Stimulated activated CD4-positive, alpha-beta T cell treated with anti-CD3 and anti-CD28 coated beads, Interleukin-1b, Interleukin-23, amount 100 ng/mL, for 4 hours (primary cell): ENCODE data around the gene NTM.

Experiments used
- DNase-seq, 2 donors: peaks; one replicate each; pipeline ENCODE4 v3.0.0-alpha.2; 2020; ENCODE audit warnings: low read depth in 2 of 2

NTM gene

DNA sequence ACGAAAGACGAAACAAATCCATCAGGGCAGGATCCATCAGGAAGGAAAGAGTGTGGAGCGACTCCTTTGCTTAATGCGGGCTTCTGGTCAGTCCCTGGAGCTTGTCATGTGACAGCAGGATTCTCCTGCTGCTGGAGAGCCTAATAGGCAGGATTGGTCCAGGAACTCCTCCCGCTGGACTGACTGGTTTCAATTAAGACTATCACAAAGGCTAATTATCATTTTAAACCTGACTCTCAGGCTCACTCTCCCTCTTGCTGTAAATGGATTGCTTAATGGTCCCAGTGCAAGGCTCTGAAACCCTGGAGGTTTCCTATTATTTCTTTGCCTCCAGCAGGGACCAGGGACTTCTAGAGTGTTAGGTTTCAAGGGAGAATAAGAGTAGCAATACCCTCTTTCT lies 493.8 kb downstream of the NTM start:
- DNase-seq = no peak

DNA sequence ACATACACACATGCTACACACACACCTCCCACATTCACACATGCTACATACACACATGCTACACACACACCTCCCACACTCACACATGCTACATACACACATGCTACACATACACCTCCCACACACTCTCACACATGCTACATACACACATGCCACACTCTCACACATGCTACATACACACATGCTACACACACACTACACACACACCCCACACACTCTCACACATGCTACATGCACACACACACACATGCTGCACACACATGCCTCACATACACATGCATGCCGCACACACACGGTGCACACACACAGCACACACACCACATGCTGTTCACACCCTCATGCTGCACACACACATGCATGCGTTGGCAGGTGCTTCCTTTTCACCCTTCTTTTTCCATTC lies 495.4 kb downstream of the NTM start:
- DNase-seq = no peak

DNA sequence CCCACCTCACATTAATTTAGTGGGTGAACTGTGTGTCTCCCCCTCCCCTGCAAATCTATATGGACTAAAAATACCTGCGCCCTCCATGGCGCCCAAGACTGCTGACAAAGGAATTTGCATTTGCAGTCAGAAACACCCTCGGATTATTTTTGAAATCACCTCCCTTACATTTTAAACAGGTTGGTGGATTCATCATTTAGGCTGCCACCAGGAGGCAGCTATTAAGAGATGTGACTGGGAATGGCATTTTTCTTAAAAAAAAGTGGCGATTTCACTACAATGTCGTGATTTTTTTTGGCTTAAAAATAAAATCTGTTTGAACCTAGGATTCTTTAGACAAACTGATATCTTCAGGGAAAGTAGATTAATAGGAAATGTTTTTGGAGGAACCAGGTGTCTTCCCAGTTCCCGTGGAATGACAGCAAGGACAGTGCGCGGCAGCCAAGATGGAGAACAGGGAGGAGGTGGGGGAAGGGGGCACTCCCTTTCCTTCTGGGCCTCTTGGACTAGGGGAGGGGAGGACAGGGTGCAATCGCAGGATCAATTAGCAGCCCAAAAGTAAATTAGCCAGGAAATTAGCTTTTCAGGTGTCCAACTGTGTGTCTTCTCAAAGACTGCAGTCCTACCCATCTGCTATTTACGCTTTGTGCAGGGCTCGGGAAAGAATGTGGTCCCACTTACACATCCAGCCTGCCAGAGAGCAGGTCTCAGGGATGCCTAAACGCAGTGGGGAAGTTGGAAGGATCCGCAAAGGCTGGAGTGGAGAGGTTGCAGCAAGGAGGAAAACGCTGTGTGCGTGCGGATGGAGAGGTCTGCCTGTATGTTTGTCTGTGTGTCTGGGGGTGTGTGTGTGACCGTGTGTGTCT lies 496.4 kb downstream of the NTM start:
- DNase-seq = no peak

DNA sequence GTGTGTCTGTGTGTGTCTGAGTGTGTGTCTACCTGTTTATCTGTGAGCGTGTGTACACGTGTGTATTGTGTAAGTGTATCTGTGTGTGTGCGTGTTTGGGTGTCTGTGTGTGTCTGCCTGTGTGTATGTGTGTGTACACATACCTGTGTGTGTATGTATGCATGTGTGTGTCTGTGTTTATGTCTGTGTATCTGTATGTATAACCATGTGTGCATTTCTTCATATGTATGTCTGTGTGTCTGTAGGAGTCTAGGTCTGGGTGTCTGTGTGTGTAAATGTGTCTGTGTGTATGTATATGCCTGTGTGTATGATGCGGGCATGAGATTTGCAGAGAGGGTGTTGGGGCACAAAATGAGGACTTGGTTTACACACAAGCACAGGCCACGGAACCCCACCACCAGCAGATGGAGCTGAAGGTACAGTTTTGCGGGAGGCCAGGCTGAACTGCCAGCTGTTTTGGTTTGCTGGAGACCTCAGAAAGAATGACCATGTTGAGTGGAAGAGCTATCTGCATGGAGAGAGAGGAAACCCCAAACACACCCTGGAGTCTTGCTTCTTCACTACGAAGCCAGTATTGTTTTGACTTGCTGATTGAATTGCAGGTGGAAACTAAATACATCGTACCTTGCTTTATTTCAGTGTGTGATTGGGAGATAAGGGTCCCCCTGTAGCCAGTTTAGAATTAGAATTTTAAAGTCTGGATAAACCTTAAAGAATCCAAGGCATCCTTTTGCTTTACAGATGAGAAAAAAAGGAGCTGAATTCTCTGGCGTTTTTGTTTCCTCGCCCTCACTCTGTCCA lies 497.2 kb downstream of the NTM start:
- DNase-seq = no peak

DNA sequence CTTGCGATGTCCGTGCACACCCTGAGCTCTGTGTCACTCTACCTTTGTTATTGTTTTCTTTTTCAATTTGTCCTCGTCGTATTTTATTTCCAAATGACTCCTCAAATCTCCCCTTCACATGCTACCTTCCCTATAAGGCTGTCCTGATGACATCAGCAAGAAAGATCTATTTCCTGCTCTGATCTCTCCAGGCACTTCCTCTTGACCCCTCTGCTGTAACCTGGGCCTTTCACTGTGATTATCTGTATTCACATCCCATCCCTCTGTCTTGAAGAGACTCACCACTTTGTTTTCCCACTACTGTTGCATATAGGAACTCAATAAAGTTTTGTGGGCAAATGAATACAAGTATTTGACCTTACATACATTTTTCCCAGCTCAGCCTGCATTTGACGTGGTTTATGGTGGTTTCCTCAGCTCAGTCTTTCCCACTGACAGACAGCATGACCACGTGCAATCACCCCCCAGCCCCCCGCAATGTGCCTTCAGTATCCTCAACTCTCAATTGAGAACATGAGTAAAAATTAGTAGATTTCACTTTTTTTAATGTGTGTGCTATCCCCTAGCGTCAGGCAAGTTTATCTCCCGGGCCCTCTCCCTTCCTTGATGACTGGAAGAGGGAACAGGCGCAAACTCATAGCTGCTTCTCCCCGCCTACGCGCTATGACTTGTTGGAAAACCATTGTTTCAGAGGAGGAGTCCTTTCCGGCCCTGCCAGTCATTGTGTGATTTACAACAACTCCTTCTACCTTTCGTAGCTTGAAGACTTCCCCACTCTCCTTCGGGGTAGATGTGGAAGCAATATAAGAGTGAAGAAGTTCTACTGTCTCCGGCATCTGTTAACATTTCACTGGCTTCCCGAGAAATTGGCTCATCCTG lies 498.5 kb downstream of the NTM start:
- DNase-seq = no peak

DNA sequence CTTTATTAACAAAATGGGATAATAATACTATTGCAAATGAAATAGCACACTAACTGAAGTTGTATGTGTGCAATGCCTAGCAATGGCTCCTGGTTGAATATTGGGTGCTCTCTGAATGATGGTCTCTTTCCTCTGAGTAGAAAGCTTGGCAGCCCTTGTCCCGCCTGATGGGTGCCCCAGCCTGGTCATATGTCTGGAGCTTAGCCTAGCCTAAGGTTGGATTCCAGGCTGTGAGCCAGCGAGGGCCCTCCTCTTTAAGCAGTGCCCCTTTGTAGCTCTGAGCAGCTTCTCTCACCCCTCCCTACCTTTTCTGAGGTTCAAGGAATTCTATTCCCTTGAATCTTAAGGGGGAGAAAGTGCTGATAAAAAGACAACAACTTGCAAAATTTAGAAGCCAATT lies 499.9 kb downstream of the NTM start:
- no peak for DNase-seq

DNA sequence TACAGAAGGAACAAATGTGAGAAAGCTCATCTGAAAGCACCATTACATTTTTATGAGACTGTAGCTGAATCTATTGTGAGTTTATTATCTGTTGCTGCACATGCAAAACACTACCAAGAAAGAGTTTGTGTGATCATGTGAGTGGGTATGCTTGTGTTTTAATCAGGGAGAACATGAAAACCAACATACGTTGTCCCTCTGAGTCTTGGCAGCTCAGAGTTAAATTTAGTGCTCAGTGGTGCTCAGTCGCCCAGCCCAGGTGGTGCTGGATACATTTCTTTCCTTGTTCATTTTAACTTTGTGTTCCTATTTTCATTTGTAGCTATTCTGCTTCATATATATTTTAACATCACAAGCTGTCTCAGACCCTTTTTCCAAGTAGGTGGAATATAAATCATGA lies 500.6 kb downstream of the NTM start:
- DNase-seq = no peak

DNA sequence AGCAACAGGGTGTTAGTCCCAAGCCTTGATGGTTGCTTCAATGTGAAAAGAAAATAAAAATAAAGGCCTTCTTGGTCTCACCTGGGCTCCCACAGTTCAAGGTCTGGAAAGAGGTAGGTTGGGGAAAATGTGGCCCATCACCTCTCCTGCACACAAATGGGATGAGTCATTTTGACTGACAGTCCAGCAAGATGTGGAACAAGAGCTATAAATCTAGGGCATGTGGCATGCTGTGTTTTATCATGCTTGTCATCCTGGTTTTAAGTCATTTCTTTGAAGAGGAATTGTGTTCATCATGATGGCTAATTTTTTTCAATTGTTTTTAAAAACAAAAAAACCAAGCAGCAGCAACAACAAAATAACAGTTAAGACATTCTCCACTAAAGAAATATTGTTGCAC lies 503.7 kb downstream of the NTM start:
- no peak for DNase-seq

DNA sequence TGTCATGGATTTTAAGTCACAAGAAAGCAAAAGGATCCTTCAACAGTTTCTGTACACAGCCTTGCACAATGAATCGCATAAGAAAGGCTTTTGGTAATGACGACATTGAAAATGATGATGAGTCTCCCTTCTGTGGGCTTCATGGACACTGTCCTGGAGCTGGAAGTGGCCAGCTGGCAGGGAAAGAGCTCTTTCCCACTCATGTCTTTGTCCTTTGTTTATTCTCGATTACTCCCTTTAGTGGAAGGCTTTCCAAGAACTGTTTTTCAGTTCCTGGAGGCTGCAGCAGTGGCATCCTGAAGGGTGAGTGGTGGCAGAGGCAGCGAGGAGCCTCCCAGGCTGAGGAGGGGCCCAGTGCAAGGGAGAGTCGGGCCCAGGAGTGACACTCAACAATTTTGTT lies 505.2 kb downstream of the NTM start:
- no peak for DNase-seq

DNA sequence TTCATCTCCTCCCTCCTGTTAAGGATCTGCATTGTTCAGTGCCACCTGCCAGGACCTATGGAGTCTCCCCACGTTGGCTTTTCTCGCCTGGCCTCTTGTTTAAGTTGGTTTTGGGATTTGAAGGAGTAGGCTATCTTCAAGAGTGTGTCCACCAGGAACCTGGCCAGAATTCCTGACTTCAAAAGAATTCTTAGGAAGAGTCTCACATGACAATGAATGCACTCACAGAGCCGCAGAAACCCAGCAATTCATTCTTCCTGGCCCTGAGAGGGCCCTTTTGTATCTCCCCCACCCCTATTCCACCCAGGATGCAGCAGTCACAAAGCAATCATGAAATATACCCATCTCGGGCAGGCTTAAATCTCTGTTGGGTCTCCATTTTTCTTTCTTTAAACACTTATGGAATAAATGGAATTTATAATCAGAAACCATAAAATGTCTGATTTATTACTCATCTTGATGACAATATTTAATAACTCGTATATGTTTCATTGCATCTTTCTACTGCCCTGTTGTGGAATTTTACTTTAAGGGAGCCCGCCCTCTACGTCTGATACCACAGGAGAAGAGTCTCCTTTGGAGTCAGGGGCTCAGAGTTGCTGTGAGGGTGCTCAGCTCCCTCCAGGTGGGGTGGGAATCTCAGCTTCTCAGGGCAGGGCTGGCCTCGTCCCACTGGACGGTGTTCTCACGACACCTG lies 507.0 kb downstream of the NTM start:
- no peak for DNase-seq

DNA sequence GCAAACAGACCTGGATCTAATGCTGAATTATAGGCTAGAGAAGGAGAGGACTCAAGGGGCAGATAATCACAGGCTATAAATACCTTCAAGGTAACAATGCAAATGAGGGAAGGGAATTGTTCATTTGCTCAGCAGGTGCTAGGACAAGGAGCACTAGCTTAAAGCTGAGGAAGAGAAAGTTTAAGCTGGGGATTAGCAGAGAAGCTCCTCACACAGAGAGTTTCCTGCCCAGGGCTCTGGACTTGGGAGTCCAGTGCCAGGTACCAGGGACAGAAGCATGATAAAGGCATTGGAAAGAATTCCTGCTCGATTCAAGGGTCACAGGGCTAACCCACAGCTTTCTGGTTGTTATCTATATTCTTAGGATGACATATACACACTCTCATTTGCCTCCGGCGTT lies 509.9 kb downstream of the NTM start:
- no peak for DNase-seq

DNA sequence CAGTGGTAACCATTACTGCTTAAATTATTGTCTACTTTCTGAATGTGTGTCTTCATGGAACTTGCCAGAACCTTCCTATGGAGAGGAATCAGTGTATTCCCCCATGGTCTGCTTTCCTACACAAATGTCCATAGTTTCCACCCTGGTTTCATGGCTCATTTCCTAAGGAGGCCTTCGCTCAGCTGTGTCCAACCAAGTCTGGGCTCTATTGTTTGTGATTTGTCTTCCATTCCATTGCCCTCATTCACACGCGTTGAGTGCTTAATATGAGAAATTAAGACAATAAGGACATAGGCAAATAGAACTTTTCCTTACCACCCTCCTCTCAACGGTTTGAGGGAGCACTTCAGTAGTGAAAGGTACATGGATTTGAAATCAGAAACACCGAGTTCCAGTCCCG lies 510.6 kb downstream of the NTM start:
- DNase-seq = no peak

DNA sequence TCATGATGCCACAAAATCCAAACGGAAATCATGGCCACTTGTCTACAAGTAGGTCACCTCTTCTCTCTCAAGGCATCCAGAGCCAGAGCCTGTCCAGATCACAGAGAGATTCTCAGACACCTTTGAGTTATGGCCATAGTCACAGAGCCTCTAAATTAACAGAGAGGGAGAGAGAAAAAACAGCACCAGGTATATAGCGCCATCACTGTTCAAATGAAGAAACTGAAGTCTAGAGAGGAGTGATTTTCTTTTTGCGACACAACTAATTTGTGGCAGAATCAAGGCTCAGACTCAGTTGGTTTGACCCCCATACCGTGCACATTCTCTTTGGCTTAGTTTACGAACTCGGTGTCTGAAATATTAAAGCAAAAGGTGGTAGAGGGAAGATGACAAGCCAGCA lies 512.9 kb downstream of the NTM start:
- DNase-seq = no peak

DNA sequence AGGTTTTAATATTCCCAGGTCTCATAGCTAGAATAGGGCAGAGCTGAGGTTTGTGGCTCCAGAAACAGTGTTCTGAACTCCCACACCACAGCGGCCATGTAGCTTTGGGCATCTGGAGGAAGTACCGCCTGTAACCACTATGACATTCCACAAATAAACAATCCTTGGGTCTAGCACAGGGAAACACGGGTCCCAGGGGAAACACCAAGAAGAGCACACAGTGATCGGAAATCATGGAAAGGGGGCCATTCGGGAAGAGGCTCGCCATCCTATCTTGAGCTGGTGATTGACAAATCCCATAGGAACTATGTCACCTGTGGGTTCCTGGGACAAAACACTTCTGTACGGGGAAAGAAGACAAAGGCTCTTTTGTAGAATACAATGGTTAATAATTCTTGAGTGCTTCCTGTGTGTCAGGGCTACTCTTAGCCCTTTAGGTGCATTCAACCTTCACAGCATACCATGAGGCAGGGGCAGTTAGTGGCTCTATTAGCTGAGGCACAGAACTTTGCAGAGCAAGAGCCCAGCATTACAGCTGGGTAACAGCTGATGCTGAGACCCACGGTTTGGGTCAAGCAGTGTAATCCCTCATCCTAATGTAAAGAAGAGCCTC lies 514.2 kb downstream of the NTM start:
- DNase-seq = no peak

DNA sequence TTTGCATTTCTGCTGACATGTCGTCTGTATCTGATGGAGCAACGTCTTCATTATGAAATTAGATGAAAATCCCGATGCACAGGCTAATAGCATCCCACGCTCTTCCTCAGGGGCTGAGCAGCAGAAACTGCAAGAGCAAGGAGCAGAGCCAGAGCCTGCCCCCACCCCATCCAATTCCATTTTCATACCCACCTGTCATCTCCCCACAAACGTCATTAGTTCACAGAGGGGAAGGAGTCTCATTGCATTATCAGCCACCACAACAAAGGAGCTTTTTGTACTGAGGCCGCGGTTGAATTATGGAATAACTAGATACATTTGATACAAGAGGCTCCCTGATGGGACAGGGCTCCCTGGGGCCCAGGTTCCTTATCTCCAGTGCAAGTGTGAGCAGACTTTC lies 515.0 kb downstream of the NTM start:
- DNase-seq = no peak

DNA sequence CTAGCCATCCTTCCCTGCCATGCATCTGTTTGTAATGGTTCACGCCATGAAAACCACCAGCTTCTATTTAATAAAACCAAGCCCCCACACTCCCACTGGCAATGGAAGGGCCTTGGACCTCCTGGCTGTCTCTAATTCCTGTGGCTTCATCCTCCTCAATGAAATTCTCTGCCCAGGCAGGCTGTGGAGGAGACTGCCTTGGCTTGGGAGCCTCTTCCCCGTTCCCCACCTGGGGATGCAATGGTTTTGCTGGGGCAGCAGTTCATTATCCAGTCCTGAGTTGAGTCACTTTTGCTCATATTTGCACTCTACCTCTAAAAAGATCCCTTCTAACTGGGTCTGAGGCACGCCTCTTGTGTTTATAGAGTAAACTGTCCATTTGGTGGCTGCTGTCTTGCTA lies 515.8 kb downstream of the NTM start:
- DNase-seq = no peak

DNA sequence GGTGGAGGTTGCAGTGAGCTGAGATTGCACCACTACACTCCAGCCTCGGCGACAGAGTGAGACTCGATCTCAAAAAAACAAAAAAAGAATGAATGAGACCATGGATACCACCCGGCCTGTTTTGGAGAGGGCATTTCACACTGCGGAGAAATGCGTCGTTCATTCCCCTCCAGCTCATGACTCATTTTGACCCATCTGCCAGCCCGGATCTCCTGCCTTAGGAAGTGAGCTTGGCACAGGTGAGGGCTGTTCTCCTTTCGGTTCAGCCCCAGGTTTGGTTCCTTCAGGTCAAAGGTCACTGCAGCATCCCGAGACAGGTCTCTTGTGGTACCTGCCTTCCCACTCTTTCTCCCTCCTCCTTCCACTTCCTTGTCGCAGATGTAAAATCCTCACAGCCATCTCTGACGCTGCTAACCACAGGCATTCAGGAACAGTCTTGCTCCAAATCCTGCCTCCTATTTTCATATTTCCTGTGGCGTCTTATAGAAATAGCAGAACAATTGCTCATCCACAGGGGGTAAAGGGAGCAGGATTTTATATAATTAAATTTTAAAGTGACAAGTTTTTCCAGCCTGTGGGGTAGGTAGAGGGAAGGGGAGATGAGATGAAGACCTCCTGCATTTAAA lies 517.9 kb downstream of the NTM start:
- DNase-seq = no peak

DNA sequence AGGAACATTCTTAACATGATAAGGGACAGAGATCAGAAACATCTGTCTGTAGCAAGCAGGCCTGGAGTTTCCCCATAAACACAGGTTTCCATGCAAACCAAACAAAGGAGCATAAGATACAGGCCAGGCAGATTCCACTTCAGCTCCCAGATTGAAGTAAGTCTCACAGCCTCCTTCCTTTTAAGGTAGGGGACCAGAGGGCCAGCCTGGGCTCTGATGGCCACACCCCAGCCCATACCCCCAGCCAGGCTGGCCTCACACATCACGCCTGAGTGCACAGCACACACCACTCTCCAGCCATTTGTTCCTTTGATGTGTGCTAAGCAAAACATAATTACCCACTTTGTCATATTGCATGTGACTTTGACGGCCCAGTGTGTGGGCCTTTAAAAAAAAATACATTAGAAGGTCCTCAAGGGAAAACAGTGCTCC lies 518.7 kb downstream of the NTM start:
- no peak for DNase-seq

DNA sequence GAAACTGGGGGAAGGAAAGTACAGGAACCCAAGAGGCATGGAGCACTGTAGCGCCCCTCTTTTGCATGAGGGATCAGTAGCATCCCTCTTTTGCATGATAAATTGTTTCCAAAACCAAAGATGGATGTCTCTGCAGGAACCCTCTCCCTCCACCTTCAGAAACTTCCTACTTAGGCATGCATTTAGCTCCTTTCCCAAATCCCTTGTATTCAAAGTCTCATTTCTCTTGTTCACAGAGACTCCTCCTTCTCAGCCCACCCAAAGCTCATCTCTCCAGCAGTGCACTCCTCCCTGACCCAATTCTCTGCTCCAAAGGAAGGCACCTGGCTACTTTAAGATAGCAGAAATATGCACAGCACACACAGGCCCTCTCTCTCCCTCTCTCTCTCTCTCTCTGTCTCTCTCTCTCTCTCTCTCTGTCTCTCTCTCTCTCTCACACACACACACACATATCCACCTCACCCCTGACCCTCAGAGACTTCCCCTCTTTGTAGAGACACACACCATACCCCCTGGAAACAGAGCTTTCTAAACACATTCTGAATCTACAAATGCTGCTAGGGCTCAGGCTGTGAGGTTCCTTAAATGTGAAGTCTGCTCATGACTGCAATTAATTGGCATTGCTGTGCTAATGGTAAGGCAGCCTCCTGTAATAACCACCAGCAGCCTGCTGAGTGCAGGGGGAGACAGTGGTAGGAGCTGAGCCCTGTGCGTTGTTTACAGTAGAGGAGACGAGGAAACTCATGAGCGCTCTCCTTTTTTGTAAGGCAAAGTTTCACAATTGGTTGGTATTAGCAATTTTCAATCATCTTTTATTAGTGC lies 519.6 kb downstream of the NTM start:
- no peak for DNase-seq
